Neuron (in vitro differentiated cells): ENCODE data around the gene RUSF1.

Experiments used
- H2AFZ ChIP-seq: one replicate; pipeline ENCODE4 v1.6.1; 2013; ENCODE audit warnings: low read depth, mild to moderate bottlenecking, inconsistent platforms, low read length, moderate library complexity
- H3K27me3 ChIP-seq: one replicate; pipeline ENCODE4 v1.6.1; 2013; ENCODE audit warnings: low read length; ENCODE audit not compliant: insufficient read depth
- H3K36me3 ChIP-seq: one replicate; pipeline ENCODE4 v1.6.1; 2013; ENCODE audit warnings: low read length; ENCODE audit not compliant: insufficient read depth
- H3K4me1 ChIP-seq: one replicate; pipeline ENCODE4 v1.6.1; 2013; ENCODE audit warnings: low read length; ENCODE audit not compliant: insufficient read depth
- H3K4me3 ChIP-seq: 2 replicates; pipeline ENCODE4 v1.5.1; 2013; ENCODE audit warnings: mild to moderate bottlenecking, low read length, moderate library complexity
- H3K9me3 ChIP-seq: one replicate; pipeline ENCODE4 v1.6.1; 2013; ENCODE audit warnings: low read length

Gene RUSF1

GRCh38 chr16:31467858-31468257 is 40.3 kb downstream of the RUSF1 start:
- no peaks in the 10 kb centered on the region for H3K9me3 ChIP-seq
- H3K27me3 ChIP-seq: no peaks in the 10 kb centered on the region
- H3K36me3 ChIP-seq: peaks cover 30% of the 10 kb centered on the region
- H3K4me1 ChIP-seq: peaks cover 7% of the 10 kb centered on the region
- H3K4me3 ChIP-seq: no peak overlapping the region
- H2AFZ ChIP-seq: no peak overlapping the region

GRCh38 chr16:31467151-31467773 is 40.9 kb downstream of the RUSF1 start:
- Histone ChIP-seq H3K4me3 (no peak overlapping the region), H3K9me3 (no peaks in the 10 kb centered on the region), H3K27me3 (no peaks in the 10 kb centered on the region), H2AFZ (no peak overlapping the region), H3K4me1 (peaks cover 7% of the 10 kb centered on the region), H3K36me3 (peaks cover 36% of the 10 kb centered on the region)

DNA sequence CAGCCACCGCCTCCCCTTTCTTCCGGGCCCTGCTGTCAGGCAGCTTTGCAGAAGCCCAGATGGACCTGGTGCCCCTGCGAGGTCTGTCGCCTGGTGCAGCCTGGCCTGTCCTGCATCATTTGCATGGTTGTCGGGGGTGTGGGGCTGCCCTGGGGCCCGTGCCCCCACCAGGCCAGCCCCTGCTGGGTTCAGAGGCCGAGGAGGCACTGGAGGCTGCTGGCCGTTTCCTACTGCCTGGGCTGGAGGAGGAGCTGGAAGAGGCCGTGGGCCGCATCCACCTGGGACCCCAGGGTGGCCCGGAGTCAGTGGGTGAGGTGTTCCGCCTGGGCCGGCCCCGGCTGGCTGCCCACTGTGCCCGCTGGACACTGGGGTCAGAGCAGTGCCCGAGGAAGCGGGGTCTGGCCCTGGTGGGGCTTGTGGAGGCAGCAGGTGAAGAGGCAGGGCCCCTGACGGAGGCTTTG is 41.8 kb downstream of the RUSF1 start:
- H3K4me3 ChIP-seq: no peak overlapping the region
- peaks cover 42% of the 10 kb centered on the region for H3K36me3 ChIP-seq
- H3K4me1 ChIP-seq: peaks cover 4% of the 10 kb centered on the region
- H3K27me3 ChIP-seq: no peaks in the 10 kb centered on the region
- no peak overlapping the region for H2AFZ ChIP-seq
- no peaks in the 10 kb centered on the region for H3K9me3 ChIP-seq

DNA sequence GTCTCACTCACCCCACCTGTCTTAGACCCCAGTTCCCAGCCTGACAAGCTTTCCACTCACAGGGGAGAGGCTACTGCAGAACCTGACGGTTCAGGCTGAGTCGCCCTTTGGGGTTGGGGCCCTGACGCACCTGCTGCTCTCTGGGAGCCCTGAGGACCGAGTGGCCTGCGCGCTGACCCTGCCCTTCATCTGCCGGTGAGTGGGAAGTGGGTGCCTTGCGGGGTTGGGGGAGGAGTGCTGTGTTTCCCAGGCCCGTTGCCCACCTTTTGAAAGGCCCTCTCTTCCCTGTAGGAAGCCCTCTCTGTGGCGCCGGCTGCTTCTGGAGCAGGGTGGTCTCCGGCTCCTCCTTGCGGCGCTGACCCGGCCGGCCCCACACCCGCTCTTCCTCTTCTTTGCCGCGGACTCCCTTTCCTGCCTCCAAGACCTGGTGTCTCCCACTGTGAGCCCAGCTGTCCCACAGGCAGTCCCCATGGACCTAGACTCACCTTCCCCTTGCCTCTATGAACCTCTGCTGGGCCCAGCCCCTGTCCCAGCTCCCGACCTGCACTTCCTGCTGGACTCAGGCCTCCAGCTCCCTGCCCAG is 42.3 kb downstream of the RUSF1 start:
- Histone ChIP-seq H3K4me3 (no peak overlapping the region), H3K27me3 (no peaks in the 10 kb centered on the region), H3K4me1 (peaks cover 2% of the 10 kb centered on the region), H2AFZ (no peak overlapping the region), H3K36me3 (peaks cover 44% of the 10 kb centered on the region), H3K9me3 (no peaks in the 10 kb centered on the region)

GRCh38 chr16:31464781-31465260 is 43.4 kb downstream of the RUSF1 start:
- Histone ChIP-seq H2AFZ (no peak overlapping the region), H3K4me3 (no peak overlapping the region), H3K36me3 (peaks cover 44% of the 10 kb centered on the region), H3K27me3 (no peaks in the 10 kb centered on the region), H3K4me1 (peaks cover 7% of the 10 kb centered on the region), H3K9me3 (no peaks in the 10 kb centered on the region)

GRCh38 chr16:31464348-31464769 is 43.8 kb downstream of the RUSF1 start:
- no peak overlapping the region for H3K4me3 ChIP-seq
- no peak overlapping the region for H2AFZ ChIP-seq
- no peaks in the 10 kb centered on the region for H3K27me3 ChIP-seq
- H3K4me1 ChIP-seq: peaks cover 7% of the 10 kb centered on the region
- no peaks in the 10 kb centered on the region for H3K9me3 ChIP-seq
- peaks cover 44% of the 10 kb centered on the region for H3K36me3 ChIP-seq

DNA sequence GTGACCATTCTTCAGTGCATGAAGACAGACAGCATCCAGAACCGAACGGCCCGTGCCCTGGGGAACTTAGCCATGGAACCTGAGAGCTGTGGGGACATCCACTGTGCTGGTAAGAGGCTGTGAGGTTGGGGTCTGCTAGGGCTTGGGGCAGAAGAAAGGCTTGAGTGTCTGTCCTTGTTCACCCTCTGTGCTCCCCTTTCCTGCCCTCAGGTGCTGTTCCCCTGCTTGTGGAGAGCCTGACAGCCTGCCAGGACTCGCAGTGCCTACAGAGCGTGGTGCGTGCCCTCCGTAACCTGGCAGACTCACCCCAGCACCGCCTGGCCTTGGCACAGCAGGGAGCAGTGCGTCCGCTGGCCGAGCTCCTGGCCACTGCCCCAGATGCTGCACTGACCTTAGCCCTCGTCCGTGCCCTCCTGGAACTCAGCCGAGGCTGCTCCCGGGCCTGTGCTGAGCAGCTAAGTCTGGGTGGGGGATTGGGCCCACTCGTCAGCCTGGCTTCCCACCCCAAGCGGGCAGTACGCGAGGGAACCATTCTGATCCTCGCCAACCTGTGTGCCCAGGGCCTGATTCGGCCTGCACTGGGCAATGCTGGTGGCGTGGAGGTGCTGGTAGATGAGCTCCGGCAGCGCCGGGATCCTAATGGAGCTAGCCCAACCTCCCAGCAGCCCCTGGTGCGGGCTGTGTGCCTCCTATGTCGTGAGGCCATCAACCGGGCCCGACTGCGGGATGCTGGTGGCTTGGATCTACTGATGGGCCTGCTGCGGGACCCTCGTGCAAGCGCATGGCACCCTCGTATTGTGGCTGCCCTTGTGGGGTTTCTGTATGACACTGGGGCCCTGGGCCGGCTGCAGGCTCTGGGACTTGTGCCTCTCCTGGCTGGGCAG is 46.0 kb downstream of the RUSF1 start:
- no peaks in the 10 kb centered on the region for H3K9me3 ChIP-seq
- no peak overlapping the region for H3K4me3 ChIP-seq
- H3K36me3 ChIP-seq: peaks cover 43% of the 10 kb centered on the region
- no peak overlapping the region for H2AFZ ChIP-seq
- H3K4me1 ChIP-seq: peaks cover 19% of the 10 kb centered on the region
- no peaks in the 10 kb centered on the region for H3K27me3 ChIP-seq

DNA sequence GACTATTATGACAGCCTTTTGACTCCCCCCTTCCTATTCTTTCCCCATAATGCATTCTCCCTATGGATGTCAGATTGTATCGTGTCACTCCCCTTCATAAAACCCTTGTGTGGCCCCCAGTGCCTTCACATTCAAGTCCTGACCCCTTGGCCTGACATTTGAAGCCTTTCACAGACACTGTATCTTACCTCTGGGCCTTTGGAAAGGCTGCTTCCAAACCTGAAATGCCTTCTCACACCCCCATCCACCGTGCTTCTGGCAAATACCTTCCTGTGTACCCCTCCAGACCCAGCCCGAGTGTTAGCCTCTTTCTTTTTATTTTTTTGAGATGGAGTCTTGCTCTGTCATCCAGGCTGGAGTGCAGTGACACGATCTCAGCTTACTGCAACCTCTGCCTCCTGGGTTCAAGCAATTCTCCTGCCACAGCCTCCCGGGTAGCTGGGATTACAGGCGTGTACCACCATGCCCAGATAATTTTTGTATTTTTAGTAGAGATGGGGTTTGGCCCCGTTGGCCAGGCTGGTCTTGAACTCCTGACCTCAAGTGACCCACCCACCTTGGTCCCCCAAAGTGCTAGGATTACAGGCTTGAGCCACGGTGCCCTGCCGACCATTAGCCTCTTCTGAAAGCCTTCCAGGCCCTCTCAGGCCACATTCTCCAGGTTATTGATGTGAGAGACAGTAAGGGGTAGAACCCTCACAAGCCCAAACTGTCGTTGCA is 46.8 kb downstream of the RUSF1 start:
- Histone ChIP-seq H3K4me1 (peaks cover 19% of the 10 kb centered on the region), H3K27me3 (no peaks in the 10 kb centered on the region), H3K36me3 (peaks cover 42% of the 10 kb centered on the region), H2AFZ (no peak overlapping the region), H3K4me3 (no peak overlapping the region), H3K9me3 (no peaks in the 10 kb centered on the region)

- Histone ChIP-seq H3K27me3 (no peaks in the 10 kb centered on the region), H3K9me3 (no peaks in the 10 kb centered on the region), H2AFZ (no peak overlapping the region), H3K36me3 (peaks cover 34% of the 10 kb centered on the region), H3K4me3 (peak overlapping the region; percentile 65), H3K4me1 (peaks cover 19% of the 10 kb centered on the region)
These were observed 47.6 kb downstream of the RUSF1 start for GRCh38 chr16:31460582-31461002.

- no peaks in the 10 kb centered on the region for H3K27me3 ChIP-seq
- H3K4me1 ChIP-seq: peaks cover 19% of the 10 kb centered on the region
- H3K9me3 ChIP-seq: no peaks in the 10 kb centered on the region
- peaks cover 30% of the 10 kb centered on the region for H3K36me3 ChIP-seq
- peak overlapping the region; percentile 72 for H2AFZ ChIP-seq
- H3K4me3 ChIP-seq: peak overlapping the region; percentile 70
These were observed 48.3 kb downstream of the RUSF1 start for GRCh38 chr16:31459687-31460581.

GRCh38 chr16:31458844-31459686 is 49.1 kb downstream of the RUSF1 start, which contains the start of gene ARMC5:
ARMC5 (plus strand) TSS chr16:31459501; CDS start chr16:31459525, 24 bp downstream.
- Histone ChIP-seq H2AFZ (peak within 1 kb of the TSS; percentile 72), H3K36me3 (peaks cover 22% of the 10 kb centered on the region), H3K9me3 (no peaks in the 10 kb centered on the region), H3K4me1 (peaks cover 19% of the 10 kb centered on the region), H3K27me3 (no peaks in the 10 kb centered on the region), H3K4me3 (peak within 1 kb of the TSS; percentile 70)
